ENCODE data around the gene PPIB. TPM values are rescaled to one million over a fixed set of nuclear protein-coding genes. Genes with fewer than 3 reads are reported as not detected.

PPIB gene
- total and polyA plus RNA-seq, 8 donors, result 512 to 728 (median 544) TPM

DNA sequence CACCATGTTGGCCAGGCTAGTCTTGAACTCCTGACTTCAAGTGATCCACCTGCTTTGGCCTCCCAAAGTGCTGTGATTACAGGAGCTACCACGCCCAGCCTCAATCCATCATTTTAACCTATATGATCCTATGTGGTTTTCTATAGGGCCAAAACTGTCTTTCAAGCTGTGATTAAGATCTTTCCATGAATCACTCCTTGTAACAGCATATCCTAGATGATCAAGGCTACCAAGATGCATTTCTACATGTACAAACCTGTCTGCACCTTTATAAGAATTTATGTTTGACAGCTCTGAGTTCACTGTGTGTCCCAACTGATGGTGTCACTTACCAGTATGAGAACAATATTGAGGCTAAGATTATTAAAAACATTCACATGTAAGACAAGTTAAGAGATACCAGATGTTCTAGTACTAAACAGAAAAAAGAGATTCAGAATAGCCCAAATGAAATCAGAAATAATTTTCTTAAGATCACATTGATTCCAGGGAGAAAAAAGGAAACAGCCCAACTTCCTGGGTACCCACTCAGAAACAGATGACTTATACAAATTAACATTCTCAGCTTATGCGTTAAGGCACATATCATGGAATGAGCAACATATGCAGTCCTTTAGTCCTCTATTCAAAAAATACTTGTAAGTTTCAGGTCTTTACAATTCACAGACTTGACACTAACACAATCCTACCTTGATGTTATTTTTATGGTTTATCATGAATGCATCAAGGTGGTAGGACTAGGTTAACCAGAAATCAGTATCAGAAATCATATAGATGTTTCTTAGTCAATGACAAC lies 24.8 kb upstream of the PPIB start:
- no peak for DNase-seq
- no peak for TF ChIP-seq CTCF (IDR thresholded peaks at IDR 0.05)
- intact Hi-C loops (cut with DNase I), result no loop called here
- ATAC-seq, result no peak
- H3K27ac ChIP-seq, result no peak overlapping the region
- no peaks in the 10 kb centered on the region for H3K9me3 ChIP-seq
- peaks cover 0 to 36% of the 10 kb centered on the region in 2 donors for H3K36me3 ChIP-seq
- no peaks in the 10 kb centered on the region for H3K27me3 ChIP-seq
- H3K4me3 ChIP-seq, result no peak overlapping the region
- no peaks in the 10 kb centered on the region for H3K4me1 ChIP-seq

DNA sequence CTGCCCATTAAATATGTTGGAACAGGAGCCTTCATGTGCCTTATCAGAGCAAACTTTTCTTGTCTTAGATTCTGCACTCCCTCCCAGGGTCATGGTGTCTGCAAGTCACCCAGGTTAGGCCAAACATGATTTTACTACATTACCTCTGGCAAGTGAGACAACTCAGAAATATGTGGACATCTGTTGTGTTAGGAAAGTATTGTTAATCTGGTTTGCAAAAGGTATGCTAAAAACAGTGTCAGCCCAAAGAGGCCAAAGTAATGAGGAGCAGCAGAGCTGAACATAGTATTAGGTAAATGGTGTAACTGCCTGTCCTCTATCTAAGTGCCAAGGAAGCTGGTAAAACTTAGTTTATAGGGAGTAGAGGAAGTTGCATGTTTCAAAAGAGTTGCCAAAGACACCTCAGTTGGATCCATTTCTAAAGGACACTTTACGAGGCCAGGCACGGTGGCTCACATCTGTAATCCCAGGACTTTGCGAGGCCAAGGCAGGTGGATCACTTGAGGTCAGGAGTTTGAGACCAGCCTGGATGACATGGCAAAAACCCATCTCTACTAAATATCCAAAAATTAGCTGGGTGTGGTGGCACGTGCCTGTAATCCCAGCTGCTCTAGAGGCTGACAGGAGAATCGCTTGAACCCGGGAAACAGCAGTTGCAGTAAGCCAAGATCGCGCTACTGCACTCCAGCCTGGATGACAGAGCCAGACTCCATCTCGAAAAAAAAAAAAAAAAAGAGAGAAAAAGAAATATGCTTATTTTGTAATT lies 22.5 kb upstream of the PPIB start:
- Histone ChIP-seq H3K27ac (no peak overlapping the region), H3K36me3 (peaks cover 0 to 39% of the 10 kb centered on the region in 2 donors), H3K4me1 (no peaks in the 10 kb centered on the region), H3K9me3 (no peaks in the 10 kb centered on the region), H3K4me3 (no peak overlapping the region), H3K27me3 (no peaks in the 10 kb centered on the region)
- intact Hi-C loops (cut with DNase I), result no loop called here
- DNase-seq (no peak), ATAC-seq (no peak)
- TF ChIP-seq CTCF (IDR thresholded peaks at IDR 0.05), result no peak

- intact Hi-C loops (cut with DNase I), result no loop called here
- no peak overlapping the region for H3K4me3 ChIP-seq
- ATAC-seq (no peak), DNase-seq (no peak)
- TF ChIP-seq CTCF (IDR thresholded peaks at IDR 0.05), result no peak
- H3K27me3 ChIP-seq, result no peaks in the 10 kb centered on the region
- H3K9me3 ChIP-seq, result no peaks in the 10 kb centered on the region
- H3K4me1 ChIP-seq, result no peaks in the 10 kb centered on the region
- no peak overlapping the region for H3K27ac ChIP-seq
- peaks cover 0 to 46% of the 10 kb centered on the region in 2 donors for H3K36me3 ChIP-seq
These were observed 20.1 kb upstream of the PPIB start for GRCh38 chr15:64182859-64183370.

DNA sequence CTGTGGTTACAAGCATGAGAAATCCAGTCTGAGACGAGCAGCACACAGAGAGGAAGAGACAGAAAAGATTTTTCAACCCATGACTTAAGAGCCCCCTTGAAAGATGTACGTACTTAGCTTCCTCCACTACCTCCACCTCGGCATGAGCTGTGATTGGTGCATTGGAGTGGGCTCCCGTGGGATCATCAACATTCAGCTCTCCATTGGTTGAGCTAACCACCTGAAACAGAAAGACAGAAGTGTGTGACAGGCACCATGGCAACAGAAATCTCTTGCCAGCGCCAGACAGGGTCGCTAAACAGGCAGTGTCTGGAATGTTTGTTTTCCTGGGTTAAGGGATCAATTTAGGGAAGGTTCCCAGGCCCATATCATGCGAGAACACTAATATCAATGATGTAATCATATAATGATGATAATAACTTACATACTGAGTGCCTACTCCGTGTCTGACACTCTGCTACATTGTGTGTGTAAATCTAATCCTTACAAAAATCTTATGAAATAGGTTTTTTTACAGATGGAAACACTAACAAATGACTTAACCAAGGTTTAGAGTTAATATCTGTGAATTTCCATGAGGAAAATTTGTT lies 17.5 kb upstream of the PPIB start:
- no peak overlapping the region for H3K27ac ChIP-seq
- no peaks in the 10 kb centered on the region for H3K27me3 ChIP-seq
- TF ChIP-seq CTCF (IDR thresholded peaks at IDR 0.05), result no peak
- no peak for ATAC-seq
- H3K4me3 ChIP-seq, result no peak overlapping the region
- H3K9me3 ChIP-seq, result no peaks in the 10 kb centered on the region
- intact Hi-C loops (cut with DNase I), result no loop called here
- H3K36me3 ChIP-seq, result peaks cover 0 to 56% of the 10 kb centered on the region in 2 donors
- DNase-seq, result no peak
- H3K4me1 ChIP-seq, result no peaks in the 10 kb centered on the region
